A549 (cell line): ENCODE measurements around the gene DPYSL4. TPM values are rescaled to one million over a fixed set of nuclear protein-coding genes. Genes with fewer than 3 reads are reported as not detected.

Experiments used
- ATAC-seq, 2 experiments: fragments of 200-7000 bp in 1 of 2; fragments of >200 bp in 1 of 2; cut with Nextera tagmentation in 1 of 2; cut with Tn5 transposase in 1 of 2; 3 replicates each; pipeline versions ENCODE4 v1.8.0 to v1.9.1; 2018 to 2020; ENCODE audit warnings: mild to moderate bottlenecking in 1 of 2, moderate library complexity in 1 of 2
- CTCF ChIA-PET: fragments of 300-600 bp; sonication (Branson Sonifier 250); formaldehyde crosslinking; extraction: SDS; loops from one replicate; lab custom pipeline; 2021; ENCODE audit warnings: antibody characterized with exemption, inconsistent platforms; lab: Yijun Ruan, JAX
- POLR2A ChIA-PET: fragments of 350-600 bp; formaldehyde crosslinking; extraction: SDS; loops from one replicate; lab custom pipeline; 2021; ENCODE audit warnings: antibody characterized with exemption, inconsistent platforms; lab: Yijun Ruan, JAX
- DNase-seq, 2 experiments: peaks; one replicate each; pipeline versions ENCODE4 v3.0.0 to v3.0.0-alpha.2; 2011 to 2016; ENCODE audit warnings: low read depth in 1 of 2, low spot score in 1 of 2
- FAIRE-seq: peaks from 2 replicates; lab custom pipeline; 2011; peaks lifted over from hg19 to GRCh38; lab: Jason Lieb, UNC
- H3K27ac ChIP-seq, 2 experiments: fragments of >200 bp; sonication (Bioruptor Twin); formaldehyde crosslinking; 3 replicates each; pipeline ENCODE4 v1.5.1; 2016 to 2017
- H3K4me1 ChIP-seq: fragments of >200 bp; sonication (Bioruptor Twin); formaldehyde crosslinking; 3 replicates; pipeline ENCODE4 v1.6.1; 2016
- H3K4me2 ChIP-seq: fragments of >200 bp; sonication (Bioruptor Twin); formaldehyde crosslinking; 3 replicates; pipeline ENCODE4 v1.6.1; 2016
- H3K4me3 ChIP-seq: fragments of >200 bp; sonication (Bioruptor Twin); formaldehyde crosslinking; 3 replicates; pipeline ENCODE4 v1.5.1; 2016
- H3K9me3 ChIP-seq: fragments of >200 bp; sonication (Bioruptor Twin); formaldehyde crosslinking; 3 replicates; pipeline ENCODE4 v1.6.1; 2016
- BHLHE40 ChIP-seq: IDR thresholded peaks from 2 replicates; pipeline ENCODE4 v1.6.1; 2012; ENCODE audit warnings: low read depth, low read length, inconsistent platforms
- CEBPB ChIP-seq, 2 experiments: fragments of >200 bp in 1 of 2; sonication (Bioruptor Twin) in 1 of 2; formaldehyde crosslinking in 1 of 2; IDR thresholded peaks; 2 replicates each; pipeline ENCODE4 v1.6.1; 2012 to 2016
- EHF ChIP-seq: fragments of 250-450 bp; sonication (Bioruptor Pico); IDR thresholded peaks from 2 replicates; pipeline ENCODE4 v1.5.0; 2020; ENCODE audit warnings: mild to moderate bottlenecking
- ELK1 ChIP-seq: fragments of 150-350 bp; IDR thresholded peaks from 2 replicates; pipeline ENCODE4 v1.6.1; 2014; ENCODE audit warnings: low read depth, mild to moderate bottlenecking, low read length
- EP300 ChIP-seq, 2 experiments: fragments of >200 bp; sonication (Bioruptor Twin); formaldehyde crosslinking; IDR thresholded peaks; 2 replicates in 1 of 2; 3 replicates in 1 of 2; pipeline ENCODE4 v1.6.1; 2016 to 2017
- FOXS1 ChIP-seq: fragments of 250-450 bp; sonication (Bioruptor Pico); IDR thresholded peaks from 2 replicates; pipeline ENCODE4 v1.5.0; 2020; ENCODE audit warnings: mild to moderate bottlenecking, moderate library complexity
- HMGXB4 ChIP-seq: fragments of 250-450 bp; sonication (Bioruptor Pico); IDR thresholded peaks from 2 replicates; pipeline ENCODE4 v1.5.0; 2021; ENCODE audit warnings: mild to moderate bottlenecking, moderate library complexity, borderline replicate concordance
- HOXA7 ChIP-seq: fragments of 250-450 bp; sonication (Bioruptor Pico); IDR thresholded peaks from 2 replicates; pipeline ENCODE4 v1.5.0; 2020; ENCODE audit warnings: mild to moderate bottlenecking, moderate library complexity
- KDM5A ChIP-seq: fragments of 200-600 bp; sonication (generic); IDR thresholded peaks from 2 replicates; pipeline ENCODE4 v1.6.1; 2016; ENCODE audit warnings: antibody characterized with exemption, mild to moderate bottlenecking
- REST ChIP-seq: fragments of 200-600 bp; sonication (generic); IDR thresholded peaks from 2 replicates; pipeline ENCODE4 v1.6.1; 2016; ENCODE audit warnings: antibody characterized with exemption, mild to moderate bottlenecking, moderate library complexity
- TFCP2L1 ChIP-seq: fragments of 250-450 bp; sonication (Bioruptor Pico); IDR thresholded peaks from 2 replicates; pipeline ENCODE4 v1.5.0; 2021; ENCODE audit warnings: mild to moderate bottlenecking
- USF2 ChIP-seq: fragments of 450-650 bp; IDR thresholded peaks from 2 replicates; pipeline ENCODE4 v1.6.1; 2014; ENCODE audit warnings: antibody characterized with exemption
- WGBS: methylation state at CpG from one replicate; pipeline ENCODE4 v1.1.6; 2017; ENCODE audit errors: missing lambda C conversion rate; 5-methylcytosine and 5-hydroxymethylcytosine counted together
- polyA plus RNA-seq, 4 experiments: library from polyadenylated mRNA; depleted of rRNA in 3 of 4; stranded (reverse); fragments of >200 nt; fragmentation: RNase III in 1 of 4; extraction: RNeasy Plus Mini Kit Qiagen cat#74134 plus additional on column Dnase treatment in 1 of 4; gene quantifications; 2 replicates in 3 of 4; 3 replicates in 1 of 4; pipeline ENCODE4 v1.2.3, GENCODE V29; 2011 to 2017

Gene DPYSL4
- polyA plus RNA-seq, 2 of the 4 experiments (the other 2 are of a cell fraction): 2.9 to 14.1 TPM

GRCh38 chr10:132202070-132202970 is 15.6 kb downstream of the DPYSL4 start:
- H3K4me1 ChIP-seq: no peaks in the 10 kb centered on the region
- no peak overlapping the region for H3K4me2 ChIP-seq
- no peak for ATAC-seq
- no peak for FAIRE-seq
- ChIA-PET POLR2A (no interaction called here), CTCF (interaction anchor here (1.2 kb wide), 1 partner anchor 11 kb away, joined by 4 read pairs; no protein-coding TSS in a partner anchor)
- no peak overlapping the region for H3K4me3 ChIP-seq
- H3K27ac ChIP-seq: no peak overlapping the region
- no peaks in the 10 kb centered on the region for H3K9me3 ChIP-seq
- TF ChIP-seq KDM5A: no peak
- TF ChIP-seq REST: no peak
- TF ChIP-seq EP300 (IDR thresholded peaks at IDR 0.05): no peak
- TF ChIP-seq HMGXB4: no peak
- TF ChIP-seq EHF (CRISPR knock-in tag): no peak
- no peak for TF ChIP-seq ELK1
- no peak for TF ChIP-seq HOXA7 (CRISPR knock-in tag)
- 93% methylated on average over 37 of the region's 48 CpGs for WGBS
- DNase-seq: no peak

GRCh38 chr10:132203256-132204077 is 16.7 kb downstream of the DPYSL4 start:
- H3K4me2 ChIP-seq: no peak overlapping the region
- FAIRE-seq (no peak), ATAC-seq (no peak), DNase-seq (no peak)
- POLR2A ChIA-PET: no interaction called here
- CTCF ChIA-PET: interaction anchor here (1.2 kb wide), 1 partner anchor 10 kb away, joined by 4 read pairs; no protein-coding TSS in a partner anchor
- H3K4me3 ChIP-seq: no peak overlapping the region
- H3K9me3 ChIP-seq: no peaks in the 10 kb centered on the region
- no peak overlapping the region for H3K27ac ChIP-seq
- WGBS: 85% methylated on average over 16 of the region's 34 CpGs
- TF ChIP-seq CEBPB (IDR thresholded peaks at IDR 0.05) (no peak), USF2 (no peak), TFCP2L1 (CRISPR knock-in tag) (no peak), FOXS1 (no peak), BHLHE40 (no peak)
- no peaks in the 10 kb centered on the region for H3K4me1 ChIP-seq
